ENCODE measurements around the gene GPR84.
"Not testable (repeated sequence)": the region's sequence is repeated elsewhere in the genome, so short reads cannot be mapped to it uniquely, and the experiment has no call there.

DNA sequence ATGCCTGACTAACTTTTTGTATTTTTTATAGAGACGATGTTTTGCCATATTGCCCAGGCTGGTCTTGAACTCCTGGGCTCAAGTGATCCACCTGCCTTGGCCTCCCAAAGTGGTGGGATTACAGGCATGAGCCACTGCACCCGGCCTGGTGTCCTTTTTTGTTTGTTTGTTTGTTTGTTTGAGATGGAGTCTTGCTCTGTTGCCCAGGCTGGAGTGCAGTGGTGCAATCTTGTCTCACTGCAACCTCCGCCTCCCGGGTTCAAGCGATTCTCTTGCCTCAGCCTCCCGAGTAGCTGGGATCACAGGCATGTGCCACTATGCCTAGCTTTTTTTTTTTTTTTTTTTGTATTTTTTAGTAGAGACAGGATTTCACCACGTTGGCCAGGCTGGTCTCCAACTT lies 10.0 kb downstream of the GPR84 start:
- TF ChIP-seq POLR2A (IDR thresholded peaks at IDR 0.05); CTCF (IDR thresholded peaks at IDR 0.05); POLR2AphosphoS5 (IDR thresholded peaks at IDR 0.05; ENCODE audit: insufficient read depth in 1 of 2, low read depth in 1 of 2): not testable (repeated sequence)

Data from vagina (tissue), 2 donors.